ENCODE results near the gene COMMD1. TPM values are rescaled to one million over a fixed set of nuclear protein-coding genes. Genes with fewer than 3 reads are reported as not detected.
A peak's percentile ranks its signal among the peaks of the same experiment; 100 is the strongest.
"Not testable (repeated sequence)": the region's sequence is repeated elsewhere in the genome, so short reads cannot be mapped to it uniquely, and the experiment has no call there.

COMMD1 gene
- total RNA-seq, 1 donor from 2014 or later: 39.7 TPM

GRCh38 chr2:61909116-61909515 lies 3.6 kb downstream of the COMMD1 start:
- no peak for TF ChIP-seq CTCF (IDR thresholded peaks at IDR 0.05)
- no peaks in the 10 kb centered on the region for H3K9me3 Mint-ChIP-seq (ENCODE audit: unreplicated experiment)
- no peak for DNase-seq (ENCODE audit: extremely low spot score, unreplicated experiment)
- H3K4me3 Mint-ChIP-seq (ENCODE audit: unreplicated experiment): no peak overlapping the region
- H3K4me1 Mint-ChIP-seq (ENCODE audit: unreplicated experiment): peaks cover 8% of the 10 kb centered on the region
- H3K27ac Mint-ChIP-seq (ENCODE audit: unreplicated experiment): no peak overlapping the region
- H3K36me3 Mint-ChIP-seq (ENCODE audit: unreplicated experiment): no peaks in the 10 kb centered on the region
- H3K27me3 Mint-ChIP-seq (ENCODE audit: unreplicated experiment): no peaks in the 10 kb centered on the region

DNA sequence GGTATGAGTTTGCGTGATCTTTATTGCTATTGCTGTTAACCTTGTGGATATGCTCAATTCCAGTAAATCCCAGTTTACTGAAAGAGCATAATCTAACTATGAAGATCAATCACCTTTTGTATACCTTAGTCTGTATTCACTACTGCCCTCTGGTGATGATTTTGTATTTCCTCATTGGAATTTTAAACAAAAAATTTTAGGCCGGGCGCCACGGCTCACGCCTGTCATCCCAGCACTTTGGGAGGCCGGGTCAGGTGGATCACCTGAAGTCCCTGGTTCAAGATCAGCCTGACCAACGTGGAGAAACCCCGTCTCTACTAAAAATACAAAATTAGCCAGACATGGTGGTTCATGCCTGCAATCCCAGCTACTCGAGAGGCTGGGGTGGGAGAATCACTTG lies 5.1 kb downstream of the COMMD1 start:
- Mint-ChIP-seq H3K9me3 (ENCODE audit: unreplicated experiment) (no peaks in the 10 kb centered on the region), H3K4me3 (ENCODE audit: unreplicated experiment) (no peak overlapping the region), H3K4me1 (ENCODE audit: unreplicated experiment) (peaks cover 8% of the 10 kb centered on the region), H3K27me3 (ENCODE audit: unreplicated experiment) (no peaks in the 10 kb centered on the region), H3K27ac (ENCODE audit: unreplicated experiment) (no peak overlapping the region), H3K36me3 (ENCODE audit: unreplicated experiment) (no peaks in the 10 kb centered on the region)
- peak; percentile 36 for TF ChIP-seq CTCF (IDR thresholded peaks at IDR 0.05)
- no peak for DNase-seq (ENCODE audit: extremely low spot score, unreplicated experiment)

GRCh38 chr2:61911510-61911909 lies 6.0 kb downstream of the COMMD1 start:
- no peak for DNase-seq (ENCODE audit: extremely low spot score, unreplicated experiment)
- Mint-ChIP-seq H3K9me3 (ENCODE audit: unreplicated experiment) (no peaks in the 10 kb centered on the region), H3K27me3 (ENCODE audit: unreplicated experiment) (no peaks in the 10 kb centered on the region), H3K4me1 (ENCODE audit: unreplicated experiment) (peaks cover 3% of the 10 kb centered on the region), H3K4me3 (ENCODE audit: unreplicated experiment) (no peak overlapping the region), H3K36me3 (ENCODE audit: unreplicated experiment) (no peaks in the 10 kb centered on the region), H3K27ac (ENCODE audit: unreplicated experiment) (no peak overlapping the region)
- TF ChIP-seq CTCF (IDR thresholded peaks at IDR 0.05): no peak

GRCh38 chr2:61914794-61915193 lies 9.3 kb downstream of the COMMD1 start:
- H3K27ac Mint-ChIP-seq (ENCODE audit: unreplicated experiment); H3K4me1 Mint-ChIP-seq (ENCODE audit: unreplicated experiment); H3K4me3 Mint-ChIP-seq (ENCODE audit: unreplicated experiment); H3K9me3 Mint-ChIP-seq (ENCODE audit: unreplicated experiment); DNase-seq (ENCODE audit: extremely low spot score, unreplicated experiment); H3K27me3 Mint-ChIP-seq (ENCODE audit: unreplicated experiment); H3K36me3 Mint-ChIP-seq (ENCODE audit: unreplicated experiment): not testable (repeated sequence)

- Mint-ChIP-seq H3K9me3 (ENCODE audit: unreplicated experiment) (no peaks in the 10 kb centered on the region), H3K27ac (ENCODE audit: unreplicated experiment) (no peak overlapping the region), H3K4me1 (ENCODE audit: unreplicated experiment) (peaks cover 7% of the 10 kb centered on the region), H3K4me3 (ENCODE audit: unreplicated experiment) (no peak overlapping the region), H3K27me3 (ENCODE audit: unreplicated experiment) (no peaks in the 10 kb centered on the region), H3K36me3 (ENCODE audit: unreplicated experiment) (no peaks in the 10 kb centered on the region)
- no peak for DNase-seq (ENCODE audit: extremely low spot score, unreplicated experiment)
- TF ChIP-seq CTCF (IDR thresholded peaks at IDR 0.05): no peak
Measured at GRCh38 chr2:61920548-61920947, 15.1 kb downstream of the COMMD1 start.

GRCh38 chr2:61922714-61923113 lies 17.2 kb downstream of the COMMD1 start:
- peaks cover 8% of the 10 kb centered on the region for H3K4me1 Mint-ChIP-seq (ENCODE audit: unreplicated experiment)
- H3K9me3 Mint-ChIP-seq (ENCODE audit: unreplicated experiment): no peaks in the 10 kb centered on the region
- H3K4me3 Mint-ChIP-seq (ENCODE audit: unreplicated experiment): no peak overlapping the region
- H3K27ac Mint-ChIP-seq (ENCODE audit: unreplicated experiment): no peak overlapping the region
- H3K27me3 Mint-ChIP-seq (ENCODE audit: unreplicated experiment): no peaks in the 10 kb centered on the region
- no peaks in the 10 kb centered on the region for H3K36me3 Mint-ChIP-seq (ENCODE audit: unreplicated experiment)
- TF ChIP-seq CTCF (IDR thresholded peaks at IDR 0.05): no peak
- no peak for DNase-seq (ENCODE audit: extremely low spot score, unreplicated experiment)

Measured in osteocyte (in vitro differentiated cells).